Stomach (tissue), 4 donors: ENCODE data around the gene WNK1.

Experiments
- CTCF ChIP-seq, 7 experiments: fragments of 450-650 bp in 4 of 7; fragments of 200-600 bp in 3 of 7; sonication (generic) in 3 of 7; IDR thresholded peaks; one replicate each; pipeline ENCODE4 v1.5.1; 2016 to 2019; ENCODE audit warnings: antibody characterized with exemption in 7 of 7, control low read depth in 2 of 7, mild to moderate bottlenecking in 1 of 7
- POLR2A ChIP-seq, 4 donors: fragments of 450-650 bp; IDR thresholded peaks; one replicate each; pipeline ENCODE4 v1.6.1; 2016; ENCODE audit warnings: antibody characterized with exemption in 4 of 4, control low read depth in 2 of 4, mild to moderate bottlenecking in 1 of 4, moderate library complexity in 1 of 4
- POLR2AphosphoS5 ChIP-seq, 3 donors: sonication (generic); formaldehyde crosslinking; IDR thresholded peaks; one replicate each; pipeline ENCODE4 v1.6.1; 2016; ENCODE audit warnings: antibody characterized with exemption in 3 of 3

GRCh38 chr12:768434-768833 lies 16.1 kb downstream of the WNK1 start:
- TF ChIP-seq CTCF (IDR thresholded peaks at IDR 0.05) (no peak), POLR2AphosphoS5 (IDR thresholded peaks at IDR 0.05) (no peak), POLR2A (IDR thresholded peaks at IDR 0.05) (no peak)
